IMR-90 (cell line): Measurements from ENCODE around the gene IL31RA. TPM values are rescaled to one million over a fixed set of nuclear protein-coding genes. Genes with fewer than 3 reads are reported as not detected.

Source experiments
- ATAC-seq: fragments of 200-7000 bp; cut with Tn5 transposase; 2 replicates; pipeline ENCODE4 v1.9.1; 2020; ENCODE audit warnings: low read depth, mild to moderate bottlenecking, moderate library complexity
- BruUV-seq: library from RNA; stranded (reverse); fragments of 400-500 nt; replicated peaks from 2 replicates; lab custom pipeline; 2021; lab: Mats Ljungman, UMichigan
- CTCF ChIA-PET: fragments of 300-600 bp; formaldehyde crosslinking; extraction: SDS; loops from one replicate; lab custom pipeline; 2021; ENCODE audit warnings: antibody characterized with exemption; lab: Yijun Ruan, JAX
- POLR2A ChIA-PET: fragments of 300-600 bp; sonication (Branson Sonifier 250); formaldehyde crosslinking; loops from one replicate; lab custom pipeline; 2022; ENCODE audit warnings: antibody characterized with exemption; ENCODE audit not compliant: unreplicated experiment; lab: Charles Lee
- DNase-seq: peaks from one replicate; pipeline ENCODE4 v3.0.0; 2013
- H2AFZ ChIP-seq: replicated peaks from 2 replicates; pipeline ENCODE3; 2013; ENCODE audit warnings: low read length, mild to moderate bottlenecking; ENCODE audit not compliant: poor library complexity
- H2AK5ac ChIP-seq: 2 replicates; pipeline ENCODE4 v1.6.1; 2013; ENCODE audit warnings: low read depth, low read length, inconsistent platforms
- H2AK9ac ChIP-seq: replicated peaks from 2 replicates; pipeline ENCODE3; 2013; ENCODE audit warnings: mild to moderate bottlenecking, low read depth, low read length, moderate library complexity; ENCODE audit not compliant: poor library complexity
- H2BK120ac ChIP-seq: 2 replicates; pipeline ENCODE4 v1.6.1; 2013; ENCODE audit warnings: low read depth, low read length, inconsistent platforms
- H2BK15ac ChIP-seq: 3 replicates; pipeline ENCODE4 v1.6.1; 2013; ENCODE audit warnings: low read depth, low read length, inconsistent platforms
- H2BK20ac ChIP-seq: 2 replicates; pipeline ENCODE4 v1.6.1; 2013; ENCODE audit warnings: low read depth, mild to moderate bottlenecking, inconsistent platforms, low read length, moderate library complexity
- H2BK5ac ChIP-seq: 2 replicates; pipeline ENCODE4 v1.6.1; 2013; ENCODE audit warnings: mild to moderate bottlenecking, low read depth, low read length, inconsistent platforms; ENCODE audit not compliant: poor library complexity, severe bottlenecking
- H3K14ac ChIP-seq: replicated peaks from 2 replicates; pipeline ENCODE4 v1.6.1; 2013; ENCODE audit warnings: low read depth, low read length, inconsistent platforms
- H3K18ac ChIP-seq: 2 replicates; pipeline ENCODE4 v1.6.1; 2013; ENCODE audit warnings: low read depth, low read length, control low read depth
- H3K23ac ChIP-seq: 2 replicates; pipeline ENCODE4 v1.6.1; 2013; ENCODE audit warnings: low read depth, low read length, inconsistent platforms
- H3K27ac ChIP-seq: 2 replicates; pipeline ENCODE4 v1.5.1; 2013; ENCODE audit warnings: mild to moderate bottlenecking, control low read depth, low read length; ENCODE audit not compliant: insufficient read depth
- H3K27me3 ChIP-seq: 2 replicates; pipeline ENCODE4 v1.6.1; 2013; ENCODE audit warnings: low read length; ENCODE audit not compliant: control insufficient read depth, insufficient read depth
- H3K36me3 ChIP-seq: 2 replicates; pipeline ENCODE4 v1.6.1; 2013; ENCODE audit warnings: low read length, mixed read lengths; ENCODE audit not compliant: control insufficient read depth, insufficient read depth
- H3K4ac ChIP-seq: 2 replicates; pipeline ENCODE4 v1.6.1; 2013; ENCODE audit warnings: low read depth, low read length, inconsistent platforms
- H3K4me1 ChIP-seq: 2 replicates; pipeline ENCODE4 v1.6.1; 2013; ENCODE audit warnings: low read length, mixed read lengths; ENCODE audit not compliant: control insufficient read depth, insufficient read depth
- H3K4me2 ChIP-seq: 2 replicates; pipeline ENCODE4 v1.6.1; 2013; ENCODE audit warnings: low read depth, mild to moderate bottlenecking, control low read depth, low read length, moderate library complexity
- H3K4me3 ChIP-seq: 2 replicates; pipeline ENCODE4 v1.5.1; 2013; ENCODE audit warnings: low read depth, mild to moderate bottlenecking, control low read depth, low read length, moderate library complexity; ENCODE audit not compliant: insufficient read depth
- H3K56ac ChIP-seq: 2 replicates; pipeline ENCODE4 v1.6.1; 2013; ENCODE audit warnings: low read length, inconsistent platforms; ENCODE audit not compliant: insufficient read depth; ENCODE audit errors: extremely low read depth
- H3K79me1 ChIP-seq, 2 experiments: 2 replicates each; pipeline ENCODE4 v1.6.1; 2013; ENCODE audit warnings: low read length in 2 of 2, inconsistent platforms in 1 of 2, low read depth in 1 of 2
- H3K9ac ChIP-seq: 2 replicates; pipeline ENCODE4 v1.6.1; 2013; ENCODE audit warnings: low read depth, low read length, control low read depth
- H3K9me1 ChIP-seq: 2 replicates; pipeline ENCODE4 v1.6.1; 2013; ENCODE audit warnings: low read length, inconsistent platforms; ENCODE audit not compliant: insufficient read depth
- H3K9me3 ChIP-seq: 2 replicates; pipeline ENCODE4 v1.6.1; 2013; ENCODE audit warnings: low read length; ENCODE audit not compliant: control insufficient read depth, insufficient read depth
- H4K20me1 ChIP-seq: 2 replicates; pipeline ENCODE4 v1.6.1; 2013; ENCODE audit warnings: low read length, inconsistent platforms; ENCODE audit not compliant: insufficient read depth
- H4K5ac ChIP-seq: 2 replicates; pipeline ENCODE4 v1.6.1; 2013; ENCODE audit warnings: mild to moderate bottlenecking, low read depth, low read length, control low read depth
- H4K8ac ChIP-seq, 2 experiments: 2 replicates each; pipeline ENCODE4 v1.6.1; 2013; ENCODE audit warnings: low read depth in 2 of 2, low read length in 2 of 2, control low read depth in 1 of 2, inconsistent platforms in 1 of 2
- H4K91ac ChIP-seq: 2 replicates; pipeline ENCODE4 v1.6.1; 2013; ENCODE audit warnings: low read depth, low read length, inconsistent platforms; ENCODE audit not compliant: insufficient read depth
- CHD1 ChIP-seq: IDR thresholded peaks from 2 replicates; pipeline ENCODE4 v1.6.1; 2012; ENCODE audit warnings: low read depth, low read length, improper control_type of control experiment
- MAFK ChIP-seq: IDR thresholded peaks from 2 replicates; pipeline ENCODE4 v1.6.1; 2012; ENCODE audit warnings: low read depth, low read length, improper control_type of control experiment
- MAZ ChIP-seq: IDR thresholded peaks from 2 replicates; pipeline ENCODE4 v1.6.1; 2012; ENCODE audit warnings: low read depth, mild to moderate bottlenecking, low read length, improper control_type of control experiment, moderate library complexity, borderline replicate concordance
- NFE2L2 ChIP-seq: fragments of 150-350 bp; IDR thresholded peaks from 2 replicates; pipeline ENCODE4 v1.6.1; 2016; ENCODE audit warnings: low read depth, mild to moderate bottlenecking, low read length
- WGBS, 2 experiments: methylation state at CpG; one replicate each; pipeline versions ENCODE4 v1.1.5 to v1.1.7; 2013; ENCODE audit warnings: missing lambda C conversion rate in 2 of 2; ENCODE audit not compliant: insufficient read length in 1 of 2; ENCODE audit errors: extremely low coverage in 2 of 2; 5-methylcytosine and 5-hydroxymethylcytosine counted together
- dilution Hi-C: fragments of 300-500 bp; cut with HindIII; formaldehyde crosslinking; loops from one replicate; pipeline ENCODE4 v1.14.3; 2018; ENCODE audit warnings: low sequenced_read_pairs; ENCODE audit not compliant: unreplicated experiment
- in situ Hi-C: fragments of 300-500 bp; cut with MboI; formaldehyde crosslinking; loops from 3 replicates; pipeline ENCODE4 v1.14.3; 2019; ENCODE audit warnings: low sequenced_read_pairs, inconsistent platforms, mixed read lengths
- intact Hi-C: fragments of 100-400 bp; cut with micrococcal nuclease; formaldehyde crosslinking; loops from 2 replicates; pipeline ENCODE4 v1.10.0; 2022
- polyA plus RNA-seq, 3 experiments: library from polyadenylated mRNA; depleted of rRNA; stranded (reverse); fragments of >200 nt; gene quantifications; 2 replicates each; pipeline ENCODE4 v1.2.3, GENCODE V29; 2012; ENCODE audit warnings: low replicate concordance in 1 of 3
- total RNA-seq: library from RNA; depleted of rRNA; stranded (reverse); fragments of >200 nt; gene quantifications from 2 replicates; pipeline ENCODE4 v1.2.3, GENCODE V29; 2012

IL31RA gene
- total and polyA plus RNA-seq, 2 of the 4 experiments (the other 2 are of a cell fraction), result 0.39 to 0.90 TPM

DNA sequence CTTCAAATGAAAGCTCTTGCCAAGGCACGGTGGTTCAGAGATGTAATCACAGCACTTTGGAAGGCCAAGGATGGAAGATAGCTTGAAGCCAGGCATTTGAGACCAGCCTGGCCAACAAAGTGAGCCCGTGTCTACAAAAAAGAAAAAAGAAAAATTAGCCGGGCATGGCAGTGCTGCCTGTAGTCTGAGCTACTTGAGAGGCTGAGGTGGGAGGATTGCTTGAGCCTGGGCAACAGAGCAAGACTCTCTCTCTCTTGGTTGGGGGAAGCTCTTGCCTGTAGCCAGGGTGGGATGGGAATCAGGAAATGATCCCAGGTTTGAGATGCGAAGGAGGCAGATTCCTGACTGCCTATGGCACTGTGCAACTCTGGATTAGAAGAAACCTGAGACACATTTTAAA lies 81.5 kb downstream of the IL31RA start:
- Histone ChIP-seq H4K91ac (no peak overlapping the region), H3K36me3 (peaks cover 9% of the 10 kb centered on the region), H3K79me1 (no peaks in the 10 kb centered on the region), H4K20me1 (peaks cover 6% of the 10 kb centered on the region; the same call in 1 of the 2 replicates), H3K9ac (no peak overlapping the region), H4K8ac (no peak overlapping the region), H3K9me3 (no peaks in the 10 kb centered on the region), H2BK5ac (no peak overlapping the region), H3K14ac (no peak overlapping the region), H3K9me1 (no peaks in the 10 kb centered on the region; the same call in 1 of the 2 replicates), H2AK9ac (no peak overlapping the region), H3K4ac (no peak overlapping the region), H2BK120ac (no peak overlapping the region), H2AFZ (no peak overlapping the region), H3K4me2 (no peak overlapping the region), H3K56ac (no peak overlapping the region), H2AK5ac (no peak overlapping the region), H3K18ac (no peak overlapping the region), H4K5ac (no peak overlapping the region), H3K27ac (no peak overlapping the region), H2BK20ac (no peak overlapping the region), H3K23ac (no peak overlapping the region), H3K27me3 (no peaks in the 10 kb centered on the region), H3K4me3 (no peak overlapping the region), H2BK15ac (no peak overlapping the region), H3K4me1 (no peaks in the 10 kb centered on the region)
- ATAC-seq (no peak), DNase-seq (no peak)
- ChIA-PET CTCF (no interaction called here), POLR2A (no interaction called here)
- in situ Hi-C loops (no loop called here), dilution Hi-C loops (no loop called here), intact Hi-C loops (loop anchor here (10.0 kb wide), 1 partner anchor 902 kb away; no protein-coding TSS in a partner anchor)
- 100% methylated on average over 1 of the region's 4 CpGs; no CpG with 5 or more reads in 1 of the 2 experiments for WGBS, 2 experiments
- TF ChIP-seq CHD1, result no peak
- TF ChIP-seq NFE2L2, result no peak
- no peak for TF ChIP-seq MAFK
- TF ChIP-seq MAZ, result no peak
- BruUV-seq, result no TSS peak
